VCaP (cell line): Measurements from ENCODE around the gene ASIP.
"Not testable (repeated sequence)": the region's sequence is repeated elsewhere in the genome, so short reads cannot be mapped to it uniquely, and the experiment has no call there.

Experiments
- H3K27ac ChIP-seq: fragments of 450-650 bp; 2 replicates; pipeline ENCODE4 v1.5.1; 2017
- TF ChIP-seq, protein P1 (sequence below): fragments of 450-650 bp; conservative IDR thresholded peaks from 2 replicates; pipeline ENCODE4 v1.5.1; 2017; ENCODE audit warnings: mild to moderate bottlenecking, moderate library complexity

Gene ASIP

DNA sequence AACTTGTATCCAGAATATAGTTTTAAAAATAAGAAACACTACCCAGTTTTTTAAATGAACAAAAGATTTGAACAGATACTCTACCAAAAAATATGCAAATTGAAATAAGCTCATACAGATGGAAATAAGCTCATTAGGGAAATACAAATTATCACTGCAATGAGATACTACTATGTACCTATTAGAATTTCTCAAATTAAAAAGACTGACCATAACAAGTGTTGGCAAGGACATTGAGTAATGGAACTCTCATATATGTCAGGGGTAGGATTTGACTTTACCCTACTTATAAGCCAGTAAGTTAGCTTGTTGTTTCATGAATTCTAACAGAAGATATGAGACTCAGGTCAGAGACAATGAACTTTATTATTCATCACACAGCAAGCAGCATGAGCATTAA, 9.6 kb upstream of the ASIP start:
- TF ChIP-seq, protein P1, sequence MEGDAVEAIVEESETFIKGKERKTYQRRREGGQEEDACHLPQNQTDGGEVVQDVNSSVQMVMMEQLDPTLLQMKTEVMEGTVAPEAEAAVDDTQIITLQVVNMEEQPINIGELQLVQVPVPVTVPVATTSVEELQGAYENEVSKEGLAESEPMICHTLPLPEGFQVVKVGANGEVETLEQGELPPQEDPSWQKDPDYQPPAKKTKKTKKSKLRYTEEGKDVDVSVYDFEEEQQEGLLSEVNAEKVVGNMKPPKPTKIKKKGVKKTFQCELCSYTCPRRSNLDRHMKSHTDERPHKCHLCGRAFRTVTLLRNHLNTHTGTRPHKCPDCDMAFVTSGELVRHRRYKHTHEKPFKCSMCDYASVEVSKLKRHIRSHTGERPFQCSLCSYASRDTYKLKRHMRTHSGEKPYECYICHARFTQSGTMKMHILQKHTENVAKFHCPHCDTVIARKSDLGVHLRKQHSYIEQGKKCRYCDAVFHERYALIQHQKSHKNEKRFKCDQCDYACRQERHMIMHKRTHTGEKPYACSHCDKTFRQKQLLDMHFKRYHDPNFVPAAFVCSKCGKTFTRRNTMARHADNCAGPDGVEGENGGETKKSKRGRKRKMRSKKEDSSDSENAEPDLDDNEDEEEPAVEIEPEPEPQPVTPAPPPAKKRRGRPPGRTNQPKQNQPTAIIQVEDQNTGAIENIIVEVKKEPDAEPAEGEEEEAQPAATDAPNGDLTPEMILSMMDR, result no peak
- no peak overlapping the region for H3K27ac ChIP-seq

DNA sequence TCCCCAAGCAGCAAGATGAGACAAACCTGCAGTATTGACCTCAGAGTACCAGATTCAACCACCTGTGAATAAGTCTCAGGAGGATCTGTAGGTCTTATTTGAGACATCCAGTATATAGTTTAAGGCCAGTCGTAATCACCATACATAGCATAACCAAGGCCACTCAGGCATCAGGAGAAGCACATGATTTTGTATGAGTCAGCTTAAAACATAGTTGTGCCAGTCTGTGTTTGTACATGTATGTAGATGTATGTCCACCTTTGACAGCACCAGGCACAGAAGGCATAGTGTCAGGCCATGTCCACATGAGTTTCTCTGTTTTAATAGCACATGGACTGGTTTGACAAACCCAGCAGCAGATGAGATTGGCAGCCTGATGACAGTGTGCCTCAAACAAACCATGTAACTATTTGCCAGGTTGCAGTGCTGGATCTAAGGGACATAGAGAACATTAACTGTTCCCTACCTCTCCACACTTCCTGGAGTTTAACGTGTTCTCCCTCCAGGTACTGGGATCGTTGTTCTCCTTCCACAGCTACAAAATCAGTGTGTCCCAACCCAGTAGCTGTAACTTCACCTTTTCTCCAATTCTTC, 8.6 kb upstream of the ASIP start:
- TF ChIP-seq, protein P1, result no peak
- no peak overlapping the region for H3K27ac ChIP-seq

DNA sequence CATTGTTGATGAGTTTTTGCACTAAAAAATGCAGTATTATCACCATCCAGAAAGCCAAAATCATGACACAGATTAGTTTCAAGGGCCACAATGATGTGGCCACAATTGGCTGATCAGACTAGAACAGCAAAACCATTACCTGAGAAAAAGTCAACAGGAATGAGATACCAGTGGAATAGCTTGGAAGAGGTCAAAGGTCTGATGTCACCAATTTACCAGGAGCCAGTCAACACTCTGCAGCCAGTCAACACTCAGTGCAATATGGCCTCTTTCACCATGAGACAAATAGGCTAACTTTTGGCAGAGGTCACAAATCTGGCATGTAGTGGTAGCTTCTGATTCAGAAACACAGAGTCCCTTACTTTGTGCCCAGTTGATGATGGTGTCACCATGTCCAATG, 7.5 kb upstream of the ASIP start:
- TF ChIP-seq, protein P1, result no peak
- no peak overlapping the region for H3K27ac ChIP-seq

DNA sequence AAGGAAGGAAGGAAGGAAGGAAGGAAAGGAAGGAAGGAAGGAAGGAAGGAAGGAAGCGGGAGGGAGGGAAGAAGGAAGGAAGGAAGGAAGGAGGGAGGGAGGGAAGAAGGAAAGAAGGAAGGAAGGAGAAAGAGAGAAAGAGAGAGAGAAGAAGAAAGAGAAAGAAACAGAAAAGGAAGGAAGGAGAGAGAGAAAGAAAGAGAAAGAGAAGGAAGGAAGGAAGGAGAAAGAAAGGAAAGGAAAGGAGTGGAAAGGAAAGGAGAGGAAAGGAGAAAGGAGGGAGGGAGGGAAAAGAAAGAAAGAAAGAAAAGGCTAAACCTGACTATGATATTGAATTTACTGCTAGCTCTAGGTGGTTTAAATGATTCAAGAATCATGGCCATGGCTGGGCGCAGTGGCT, 5.3 kb upstream of the ASIP start:
- TF ChIP-seq, protein P1, result no peak
- H3K27ac ChIP-seq, result no peak overlapping the region

DNA sequence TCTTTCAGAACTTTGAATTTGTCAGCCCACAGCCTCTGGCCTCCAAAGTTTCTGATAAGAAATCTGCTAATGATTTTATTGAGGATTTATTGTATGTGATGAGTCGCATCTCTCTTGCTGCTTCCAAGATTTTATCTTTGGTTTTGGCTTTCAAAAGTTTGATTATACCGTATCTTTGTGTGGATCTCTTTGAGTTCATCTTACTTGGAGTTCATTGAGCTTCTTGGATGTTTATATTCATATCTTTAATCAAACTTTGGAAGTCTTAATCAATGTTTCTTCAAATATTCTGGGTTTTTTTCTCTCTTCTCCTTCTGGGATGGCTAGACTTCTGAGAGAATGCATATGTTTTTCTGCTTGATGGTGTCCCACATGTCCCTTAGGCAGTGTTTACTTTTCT, 3.3 kb upstream of the ASIP start:
- TF ChIP-seq, protein P1, result no peak
- H3K27ac ChIP-seq, result no peak overlapping the region

DNA sequence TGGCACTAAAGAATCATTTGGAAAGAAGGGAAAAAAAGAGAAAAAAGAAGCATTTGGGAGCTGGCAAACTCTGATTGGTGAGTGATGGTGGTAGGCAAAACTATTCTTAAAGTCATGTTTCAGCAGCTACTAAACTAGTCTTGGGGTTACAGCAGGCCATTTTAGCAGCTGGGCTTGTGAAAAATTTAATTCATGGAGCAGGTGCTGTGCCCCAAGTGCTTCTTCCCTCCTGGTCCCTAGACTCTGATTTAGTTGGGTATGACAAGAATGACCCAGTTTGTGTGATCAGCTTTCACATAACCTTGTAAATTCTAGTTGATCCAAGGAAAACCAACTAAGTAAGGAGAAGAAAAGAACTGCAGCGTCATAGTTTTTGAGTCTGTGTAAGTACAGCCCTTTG, 1.1 kb upstream of the ASIP start:
- no peak overlapping the region for H3K27ac ChIP-seq

DNA sequence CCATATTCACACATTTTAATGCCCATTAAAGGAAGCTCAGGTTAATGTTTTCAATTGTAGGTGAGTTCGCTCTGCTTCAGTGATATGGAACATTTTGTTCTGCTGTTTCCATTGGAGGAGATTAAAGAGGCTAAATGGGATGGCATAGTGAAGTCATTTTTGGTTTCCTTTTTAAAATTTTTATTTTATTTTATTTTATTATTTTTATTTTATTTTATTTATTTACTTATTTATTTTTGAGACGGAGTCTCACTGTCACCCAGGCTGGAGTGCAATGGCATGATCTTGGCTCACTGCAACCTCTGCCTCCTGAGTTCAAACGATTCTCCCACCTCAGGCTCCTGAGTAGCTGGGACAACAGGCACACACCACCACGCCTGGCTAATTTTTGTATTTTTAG, 792 bp downstream of the ASIP start:
- H3K27ac ChIP-seq, result not testable (repeated sequence)

More for the DNA sequence above, 1.1 kb upstream of the ASIP start:
- TF ChIP-seq, protein P1, result no peak

DNA sequence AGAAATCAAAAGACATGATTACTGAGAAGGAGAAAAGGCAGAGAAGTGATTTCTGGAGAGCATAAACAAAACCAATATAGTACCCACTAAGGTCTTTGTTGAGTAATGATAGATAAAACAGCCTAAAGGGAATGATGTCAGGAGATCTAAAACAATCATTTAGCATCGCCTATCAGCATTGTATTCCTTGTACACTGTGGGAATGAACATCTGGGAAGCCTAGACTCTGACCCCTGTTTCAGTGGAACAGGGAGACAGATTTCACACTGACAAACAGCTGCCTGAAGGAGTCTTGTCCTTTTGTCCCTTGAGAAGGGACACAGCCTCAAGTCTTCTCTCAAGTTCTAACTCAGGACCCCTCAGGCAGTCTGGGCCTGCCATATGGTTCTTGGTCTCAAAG, 1.7 kb downstream of the ASIP start:
- TF ChIP-seq, protein P1, result no peak
- no peak overlapping the region for H3K27ac ChIP-seq
